ENCODE data around the gene LONP2. TPM values are rescaled to one million over a fixed set of nuclear protein-coding genes. Genes with fewer than 3 reads are reported as not detected.

LONP2 gene
- polyA plus RNA-seq, 1 donor from 2014 or later: 38.6 TPM

- H3F3A ChIP-seq (ENCODE audit: insufficient read depth, low read length, poor library complexity, severe bottlenecking): no peaks in the 10 kb centered on the region
- TF ChIP-seq, protein P1, sequence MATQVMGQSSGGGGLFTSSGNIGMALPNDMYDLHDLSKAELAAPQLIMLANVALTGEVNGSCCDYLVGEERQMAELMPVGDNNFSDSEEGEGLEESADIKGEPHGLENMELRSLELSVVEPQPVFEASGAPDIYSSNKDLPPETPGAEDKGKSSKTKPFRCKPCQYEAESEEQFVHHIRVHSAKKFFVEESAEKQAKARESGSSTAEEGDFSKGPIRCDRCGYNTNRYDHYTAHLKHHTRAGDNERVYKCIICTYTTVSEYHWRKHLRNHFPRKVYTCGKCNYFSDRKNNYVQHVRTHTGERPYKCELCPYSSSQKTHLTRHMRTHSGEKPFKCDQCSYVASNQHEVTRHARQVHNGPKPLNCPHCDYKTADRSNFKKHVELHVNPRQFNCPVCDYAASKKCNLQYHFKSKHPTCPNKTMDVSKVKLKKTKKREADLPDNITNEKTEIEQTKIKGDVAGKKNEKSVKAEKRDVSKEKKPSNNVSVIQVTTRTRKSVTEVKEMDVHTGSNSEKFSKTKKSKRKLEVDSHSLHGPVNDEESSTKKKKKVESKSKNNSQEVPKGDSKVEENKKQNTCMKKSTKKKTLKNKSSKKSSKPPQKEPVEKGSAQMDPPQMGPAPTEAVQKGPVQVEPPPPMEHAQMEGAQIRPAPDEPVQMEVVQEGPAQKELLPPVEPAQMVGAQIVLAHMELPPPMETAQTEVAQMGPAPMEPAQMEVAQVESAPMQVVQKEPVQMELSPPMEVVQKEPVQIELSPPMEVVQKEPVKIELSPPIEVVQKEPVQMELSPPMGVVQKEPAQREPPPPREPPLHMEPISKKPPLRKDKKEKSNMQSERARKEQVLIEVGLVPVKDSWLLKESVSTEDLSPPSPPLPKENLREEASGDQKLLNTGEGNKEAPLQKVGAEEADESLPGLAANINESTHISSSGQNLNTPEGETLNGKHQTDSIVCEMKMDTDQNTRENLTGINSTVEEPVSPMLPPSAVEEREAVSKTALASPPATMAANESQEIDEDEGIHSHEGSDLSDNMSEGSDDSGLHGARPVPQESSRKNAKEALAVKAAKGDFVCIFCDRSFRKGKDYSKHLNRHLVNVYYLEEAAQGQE (IDR thresholded peaks at IDR 0.05; ENCODE audit: borderline replicate concordance): no peak
- no peak for TF ChIP-seq SMC3 (conservative IDR thresholded peaks at IDR 0.05; ENCODE audit: poor library complexity)
- TF ChIP-seq TAF1 (IDR thresholded peaks at IDR 0.05; ENCODE audit: low read depth): no peak
- no peak for TF ChIP-seq EZH2 (IDR thresholded peaks at IDR 0.05; ENCODE audit: borderline replicate concordance, insufficient read depth, low read length, poor library complexity, severe bottlenecking)
- no peak for TF ChIP-seq POLR2AphosphoS5 (IDR thresholded peaks at IDR 0.05)
- TF ChIP-seq, protein P2, sequence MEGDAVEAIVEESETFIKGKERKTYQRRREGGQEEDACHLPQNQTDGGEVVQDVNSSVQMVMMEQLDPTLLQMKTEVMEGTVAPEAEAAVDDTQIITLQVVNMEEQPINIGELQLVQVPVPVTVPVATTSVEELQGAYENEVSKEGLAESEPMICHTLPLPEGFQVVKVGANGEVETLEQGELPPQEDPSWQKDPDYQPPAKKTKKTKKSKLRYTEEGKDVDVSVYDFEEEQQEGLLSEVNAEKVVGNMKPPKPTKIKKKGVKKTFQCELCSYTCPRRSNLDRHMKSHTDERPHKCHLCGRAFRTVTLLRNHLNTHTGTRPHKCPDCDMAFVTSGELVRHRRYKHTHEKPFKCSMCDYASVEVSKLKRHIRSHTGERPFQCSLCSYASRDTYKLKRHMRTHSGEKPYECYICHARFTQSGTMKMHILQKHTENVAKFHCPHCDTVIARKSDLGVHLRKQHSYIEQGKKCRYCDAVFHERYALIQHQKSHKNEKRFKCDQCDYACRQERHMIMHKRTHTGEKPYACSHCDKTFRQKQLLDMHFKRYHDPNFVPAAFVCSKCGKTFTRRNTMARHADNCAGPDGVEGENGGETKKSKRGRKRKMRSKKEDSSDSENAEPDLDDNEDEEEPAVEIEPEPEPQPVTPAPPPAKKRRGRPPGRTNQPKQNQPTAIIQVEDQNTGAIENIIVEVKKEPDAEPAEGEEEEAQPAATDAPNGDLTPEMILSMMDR (IDR thresholded peaks at IDR 0.05; ENCODE audit: poor library complexity, severe bottlenecking): no peak
- TF ChIP-seq EP300 (conservative IDR thresholded peaks at IDR 0.05; ENCODE audit: poor library complexity, severe bottlenecking): no peak
- no peak for TF ChIP-seq RAD21 (conservative IDR thresholded peaks at IDR 0.05)
- TF ChIP-seq MXI1 (conservative IDR thresholded peaks at IDR 0.05; ENCODE audit: poor library complexity, severe bottlenecking): no peak
- no peak overlapping the region for H3K9ac ChIP-seq (ENCODE audit: low read length)
- H3K79me2 ChIP-seq (replicated peaks; ENCODE audit: insufficient read depth, low read length): no peaks in the 10 kb centered on the region
- H3K9me3 ChIP-seq (ENCODE audit: low read length): no peaks in the 10 kb centered on the region
- no peaks in the 10 kb centered on the region for H3K9me2 ChIP-seq (ENCODE audit: insufficient read depth, low read length)
- no peaks in the 10 kb centered on the region for H3K27me3 ChIP-seq (ENCODE audit: insufficient read depth, low read depth, low read length)
- H3K4me2 ChIP-seq (ENCODE audit: low read length): no peak overlapping the region
- H3K4me3 ChIP-seq (ENCODE audit: low read length): no peak overlapping the region
- no peak overlapping the region for H2AFZ ChIP-seq (ENCODE audit: low read depth, low read length)
- no peaks in the 10 kb centered on the region for H4K20me1 ChIP-seq (ENCODE audit: insufficient read depth)
- H3K27ac ChIP-seq (ENCODE audit: low read length): no peak overlapping the region
- no peaks in the 10 kb centered on the region for H3K36me3 ChIP-seq (ENCODE audit: insufficient read depth, low read length)
Observed at GRCh38 chr16:48212033-48212432, 32.1 kb upstream of the LONP2 start.

DNA sequence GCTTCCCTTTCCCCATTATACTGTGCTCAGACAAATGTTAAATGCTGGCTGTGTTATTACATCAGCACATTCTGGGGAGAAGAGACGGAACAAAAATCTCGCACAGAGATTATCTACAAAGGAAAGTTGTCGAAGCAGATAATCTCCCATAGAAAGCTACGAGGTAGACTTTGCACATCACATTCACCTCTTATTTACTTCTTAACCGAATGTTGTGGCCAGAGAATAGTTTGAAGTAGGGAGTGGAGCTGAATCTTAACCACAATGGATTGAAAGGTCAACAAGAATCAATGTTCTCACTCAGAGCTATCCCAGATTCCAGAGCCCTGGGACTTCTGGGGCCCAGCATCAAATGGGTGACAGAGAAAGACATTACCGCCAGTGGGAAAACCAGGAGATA, 28.4 kb upstream of the LONP2 start:
- no peaks in the 10 kb centered on the region for H4K20me1 ChIP-seq (ENCODE audit: insufficient read depth)
- H3K4me2 ChIP-seq (ENCODE audit: low read length): no peak overlapping the region
- H3K27ac ChIP-seq (ENCODE audit: low read length): no peak overlapping the region
- no peaks in the 10 kb centered on the region for H3K9me3 ChIP-seq (ENCODE audit: low read length)
- H3K9ac ChIP-seq (ENCODE audit: low read length): no peak overlapping the region
- H3K4me3 ChIP-seq (ENCODE audit: low read length): no peak overlapping the region
- TF ChIP-seq, protein P2 (IDR thresholded peaks at IDR 0.05; ENCODE audit: poor library complexity, severe bottlenecking): no peak
- TF ChIP-seq SMC3 (conservative IDR thresholded peaks at IDR 0.05; ENCODE audit: poor library complexity) (no peak), TAF1 (IDR thresholded peaks at IDR 0.05; ENCODE audit: low read depth) (no peak), EZH2 (IDR thresholded peaks at IDR 0.05; ENCODE audit: borderline replicate concordance, insufficient read depth, low read length, poor library complexity, severe bottlenecking) (no peak), MXI1 (conservative IDR thresholded peaks at IDR 0.05; ENCODE audit: poor library complexity, severe bottlenecking) (no peak), EP300 (conservative IDR thresholded peaks at IDR 0.05; ENCODE audit: poor library complexity, severe bottlenecking) (no peak), POLR2AphosphoS5 (IDR thresholded peaks at IDR 0.05) (no peak), RAD21 (conservative IDR thresholded peaks at IDR 0.05) (no peak)
- TF ChIP-seq, protein P1 (IDR thresholded peaks at IDR 0.05; ENCODE audit: borderline replicate concordance): no peak
- H3K27me3 ChIP-seq (ENCODE audit: insufficient read depth, low read depth, low read length): no peaks in the 10 kb centered on the region
- H3K79me2 ChIP-seq (replicated peaks; ENCODE audit: insufficient read depth, low read length): no peaks in the 10 kb centered on the region
- H3K36me3 ChIP-seq (ENCODE audit: insufficient read depth, low read length): no peaks in the 10 kb centered on the region
- H3K9me2 ChIP-seq (ENCODE audit: insufficient read depth, low read length): no peaks in the 10 kb centered on the region
- no peak overlapping the region for H2AFZ ChIP-seq (ENCODE audit: low read depth, low read length)
- H3F3A ChIP-seq (ENCODE audit: insufficient read depth, low read length, poor library complexity, severe bottlenecking): no peaks in the 10 kb centered on the region

Data from neural cell (in vitro differentiated cells).